Measurements from ENCODE around the gene COQ8B. TPM values are rescaled to one million over a fixed set of nuclear protein-coding genes. Genes with fewer than 3 reads are reported as not detected.
A peak's percentile ranks its signal among the peaks of the same experiment; 100 is the strongest.

Gene COQ8B
- total and polyA plus RNA-seq, 2 donors (not counting 1 experiment from before 2014, with no cell fraction given), result 58.9 to 62.6 TPM

DNA sequence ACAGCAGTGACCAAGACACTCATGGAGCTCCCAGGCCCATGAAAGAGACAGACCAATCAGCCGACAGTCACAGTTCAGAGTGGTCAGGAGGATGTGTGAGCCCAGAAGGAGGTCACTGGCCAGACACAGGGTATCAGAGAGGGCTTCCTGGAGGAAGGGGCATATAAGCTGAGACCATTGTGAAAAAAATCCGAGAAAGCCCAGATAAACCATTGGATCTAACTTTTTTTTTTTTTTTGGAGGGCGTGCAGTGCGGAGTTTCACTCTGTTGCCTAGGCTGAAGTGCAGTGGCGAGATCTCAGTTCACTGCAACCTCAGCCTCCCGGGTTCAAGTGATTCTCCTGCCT is 4.4 kb upstream of the COQ8B start:
- H3K79me2 ChIP-seq (ENCODE audit: control insufficient read depth, insufficient read depth, low read length), result peaks cover 77% of the 10 kb centered on the region
- DNase-seq (no peak), ATAC-seq (ENCODE audit: low read depth) (no peak)
- no peak overlapping the region for H3K27ac ChIP-seq (ENCODE audit: low read length in 2 of 2)
- ChIA-PET CTCF (interaction anchor here (1.2 to 1.7 kb wide), 2 partner anchors 24 to 91 kb away, joined by 4 to 5 read pairs; no protein-coding TSS in a partner anchor), POLR2A (no interaction called here)
- H3K4me1 Mint-ChIP-seq, result peaks cover 55% of the 10 kb centered on the region
- peak overlapping the region; percentile 23 for H3K4me2 ChIP-seq (replicated peaks; ENCODE audit: low read depth, low read length, poor library complexity, severe bottlenecking)
- no peaks in the 10 kb centered on the region for H3K27me3 Mint-ChIP-seq
- peaks cover 0 to 22% of the 10 kb centered on the region in 2 experiments for H3K36me3 ChIP-seq (replicated peaks in 1 of 2; ENCODE audit: control extremely low read depth in 1 of 2, control insufficient read depth in 1 of 2, extremely low read depth in 1 of 2, insufficient read depth in 2 of 2, low read length in 1 of 2)
- no peaks in the 10 kb centered on the region for H3K27me3 ChIP-seq (replicated peaks in 1 of 4; ENCODE audit: control extremely low read depth in 1 of 4, control insufficient read depth in 3 of 4, insufficient read depth in 4 of 4, low read length in 3 of 4)
- H3K27ac Mint-ChIP-seq, result no peak overlapping the region
- no peak overlapping the region for H3K9ac ChIP-seq (ENCODE audit: low read length)
- intact Hi-C loops (cut with micrococcal nuclease), result no loop called here
- no peaks in the 10 kb centered on the region for H3K9me3 Mint-ChIP-seq (ENCODE audit: insufficient read depth)
- TF ChIP-seq CTCF (IDR thresholded peaks at IDR 0.05), result no peak
- no peak for TF ChIP-seq EZH2 (IDR thresholded peaks at IDR 0.05; ENCODE audit: borderline replicate concordance, insufficient read depth, low read depth, low read length, poor library complexity, severe bottlenecking)
- 90% methylated on average over 5 of the region's 6 CpGs for WGBS (ENCODE audit: insufficient coverage)
- H3K4me1 ChIP-seq (ENCODE audit: control insufficient read depth in 2 of 2, insufficient read depth in 2 of 2, low read length in 2 of 2), result peaks cover 29 to 41% of the 10 kb centered on the region in 2 donors
- H3K4me3 ChIP-seq (ENCODE audit: control extremely low read depth in 1 of 5, extremely low read depth in 1 of 5, insufficient read depth in 1 of 5, low read depth in 2 of 5, low read length in 4 of 5), result no peak overlapping the region
- no peaks in the 10 kb centered on the region for H3K9me3 ChIP-seq (ENCODE audit: control extremely low read depth in 1 of 3, control insufficient read depth in 2 of 3, insufficient read depth in 1 of 3, low read length in 2 of 3)
- peak overlapping the region; percentile 66 for H3K4me3 Mint-ChIP-seq
- peaks cover 18% of the 10 kb centered on the region for H4K20me1 ChIP-seq (ENCODE audit: control insufficient read depth, insufficient read depth, low read length, poor library complexity, severe bottlenecking)
- H2AFZ ChIP-seq (ENCODE audit: insufficient read depth, low read depth, low read length, poor library complexity, severe bottlenecking), result no peak overlapping the region

DNA sequence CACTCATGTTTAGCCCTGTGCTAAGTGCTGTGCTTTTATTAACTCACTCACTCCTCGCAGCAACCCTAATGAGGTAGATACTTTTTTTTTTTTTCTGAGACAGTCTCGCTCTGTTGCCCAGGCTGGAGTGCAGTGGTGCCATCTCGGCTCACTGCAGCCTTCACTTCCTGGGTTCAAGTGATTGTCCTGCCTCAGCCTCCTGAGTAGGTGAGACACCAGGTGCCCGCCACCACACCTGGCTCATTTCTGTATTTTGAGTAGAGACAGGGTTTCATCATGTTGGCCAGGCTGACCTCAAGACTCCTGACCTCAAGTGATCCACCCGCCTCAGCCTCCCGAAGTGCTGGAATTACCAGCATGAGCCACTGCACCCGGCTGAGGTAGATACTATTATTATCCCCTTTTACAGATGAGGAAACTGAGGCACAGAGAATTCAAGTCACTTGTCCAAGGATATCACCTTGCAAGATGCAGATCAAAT is 2.8 kb upstream of the COQ8B start:
- peak overlapping the region; percentile 45 for H2AFZ ChIP-seq (ENCODE audit: insufficient read depth, low read depth, low read length, poor library complexity, severe bottlenecking)

More for the DNA sequence above, 2.8 kb upstream of the COQ8B start:
- Histone ChIP-seq H4K20me1 (ENCODE audit: control insufficient read depth, insufficient read depth, low read length, poor library complexity, severe bottlenecking) (peaks cover 10% of the 10 kb centered on the region), H3K36me3 (replicated peaks in 1 of 2; ENCODE audit: control extremely low read depth in 1 of 2, control insufficient read depth in 1 of 2, extremely low read depth in 1 of 2, insufficient read depth in 2 of 2, low read length in 1 of 2) (peaks cover 0 to 13% of the 10 kb centered on the region in 2 experiments), H3K27me3 (replicated peaks in 1 of 4; ENCODE audit: control extremely low read depth in 1 of 4, control insufficient read depth in 3 of 4, insufficient read depth in 4 of 4, low read length in 3 of 4) (no peaks in the 10 kb centered on the region), H3K79me2 (ENCODE audit: control insufficient read depth, insufficient read depth, low read length) (peaks cover 80% of the 10 kb centered on the region), H3K27ac (ENCODE audit: low read length in 2 of 2) (no peak overlapping the region), H3K9me3 (ENCODE audit: control extremely low read depth in 1 of 3, control insufficient read depth in 2 of 3, insufficient read depth in 1 of 3, low read length in 2 of 3) (no peaks in the 10 kb centered on the region), H3K9ac (ENCODE audit: low read length) (peak overlapping the region; percentile 19), H3K4me1 (ENCODE audit: control insufficient read depth in 2 of 2, insufficient read depth in 2 of 2, low read length in 2 of 2) (peaks cover 40 to 55% of the 10 kb centered on the region in 2 donors), H3K4me2 (replicated peaks; ENCODE audit: low read depth, low read length, poor library complexity, severe bottlenecking) (peak overlapping the region; percentile 90), H3K4me3 (ENCODE audit: control extremely low read depth in 1 of 5, extremely low read depth in 1 of 5, insufficient read depth in 1 of 5, low read depth in 2 of 5, low read length in 4 of 5) (peak overlapping the region in 3 of 5 experiments; percentile 79 to 90 (median 80))
- Mint-ChIP-seq H3K4me3 (peak overlapping the region; percentile 87), H3K9me3 (ENCODE audit: insufficient read depth) (no peaks in the 10 kb centered on the region), H3K27ac (no peak overlapping the region), H3K4me1 (peaks cover 72% of the 10 kb centered on the region), H3K27me3 (no peaks in the 10 kb centered on the region)
- ChIA-PET CTCF (interaction anchor here (1.3 to 1.4 kb wide), 2 partner anchors 11 to 100 kb away, joined by 3 to 5 read pairs; no protein-coding TSS in a partner anchor), POLR2A (no interaction called here)
- TF ChIP-seq EZH2 (IDR thresholded peaks at IDR 0.05; ENCODE audit: borderline replicate concordance, insufficient read depth, low read depth, low read length, poor library complexity, severe bottlenecking) (no peak), CTCF (IDR thresholded peaks at IDR 0.05) (no peak)
- 42% methylated on average over 2 of the region's 7 CpGs for WGBS (ENCODE audit: insufficient coverage)
- DNase-seq, result no peak
- no peak for ATAC-seq (ENCODE audit: low read depth)
- intact Hi-C loops (cut with micrococcal nuclease), result loop anchor here (5.0 to 10.0 kb wide), 2 partner anchors 105 to 678 kb away; partner anchors contain the start of genes BCKDHA and EXOSC5
